Vagina (tissue), 2 donors: Measurements from ENCODE around the gene GFPT1. TPM values are rescaled to one million over a fixed set of nuclear protein-coding genes. Genes with fewer than 3 reads are reported as not detected.
A peak's percentile ranks its signal among the peaks of the same experiment; 100 is the strongest.

ENCODE experiments used
- DNase-seq, 2 donors: peaks; one replicate each; pipeline ENCODE4 v3.0.0-alpha.2; 2017; ENCODE audit errors: extremely low spot score in 2 of 2
- H3K27ac ChIP-seq: fragments of 200-600 bp; sonication (generic); one replicate; pipeline ENCODE4 v1.5.1; 2019
- H3K27me3 ChIP-seq: fragments of 200-600 bp; sonication (generic); one replicate; pipeline ENCODE4 v1.5.1; 2019
- H3K36me3 ChIP-seq, 2 donors: fragments of 200-600 bp; sonication (generic); one replicate each; pipeline ENCODE4 v1.5.1; 2017 to 2019
- H3K4me1 ChIP-seq: fragments of 200-600 bp; sonication (generic); one replicate; pipeline ENCODE4 v1.5.1; 2019
- H3K4me3 ChIP-seq, 2 donors: fragments of 200-600 bp; sonication (generic); 1 replicate in 1 of 2; 2 replicates in 1 of 2; pipeline ENCODE4 v1.5.1; 2016 to 2019
- H3K9me3 ChIP-seq: fragments of 200-600 bp; sonication (generic); one replicate; pipeline ENCODE4 v1.5.1; 2019
- CTCF ChIP-seq, 3 experiments: fragments of 450-650 bp in 2 of 3; fragments of 200-600 bp in 1 of 3; sonication (generic) in 1 of 3; IDR thresholded peaks; one replicate each; pipeline ENCODE4 v1.5.1; 2017 to 2019; ENCODE audit warnings: antibody characterized with exemption in 3 of 3, mild to moderate bottlenecking in 2 of 3, moderate library complexity in 2 of 3
- POLR2A ChIP-seq, 2 donors: fragments of 450-650 bp; IDR thresholded peaks; one replicate each; pipeline ENCODE4 v1.6.1; 2017; ENCODE audit warnings: antibody characterized with exemption in 2 of 2, mild to moderate bottlenecking in 2 of 2, moderate library complexity in 2 of 2
- POLR2AphosphoS5 ChIP-seq, 2 donors: sonication (generic); formaldehyde crosslinking; IDR thresholded peaks; one replicate each; pipeline ENCODE4 v1.9.0; 2017; ENCODE audit warnings: antibody characterized with exemption in 2 of 2, mild to moderate bottlenecking in 2 of 2, low read depth in 1 of 2; ENCODE audit not compliant: insufficient read depth in 1 of 2
- intact Hi-C: fragments of 100-400 bp; cut with DNase I; formaldehyde crosslinking; loops from one replicate; pipeline ENCODE4 v1.15.1; 2023
- total RNA-seq: library from RNA; depleted of rRNA; stranded (reverse); fragments of >200 nt; gene quantifications from one replicate; pipeline ENCODE4 v1.2.3, GENCODE V29; 2016

GFPT1 gene
- total RNA-seq, 1 donor from 2014 or later: 17.9 TPM

GRCh38 chr2:69386360-69386759 lies 667 bp downstream of the GFPT1 start:
- Histone ChIP-seq H3K36me3 (no peaks in the 10 kb centered on the region), H3K9me3 (no peaks in the 10 kb centered on the region), H3K27ac (peak overlapping the region; percentile 93), H3K4me1 (peaks cover 55% of the 10 kb centered on the region), H3K27me3 (no peaks in the 10 kb centered on the region), H3K4me3 (peak overlapping the region; percentile 85 to 99)
- DNase-seq: no peak
- intact Hi-C loops: no loop called here
- TF ChIP-seq POLR2AphosphoS5 (IDR thresholded peaks at IDR 0.05; ENCODE audit: insufficient read depth in 1 of 2, low read depth in 1 of 2): no peak
- TF ChIP-seq CTCF (IDR thresholded peaks at IDR 0.05): no peak
- no peak for TF ChIP-seq POLR2A (IDR thresholded peaks at IDR 0.05)

GRCh38 chr2:69385443-69386151 lies 1.4 kb downstream of the GFPT1 start:
- Histone ChIP-seq H3K9me3 (no peaks in the 10 kb centered on the region), H3K4me1 (peaks cover 63% of the 10 kb centered on the region), H3K27ac (peak overlapping the region; percentile 93), H3K4me3 (peak overlapping the region; percentile 85 to 99), H3K36me3 (no peaks in the 10 kb centered on the region), H3K27me3 (no peaks in the 10 kb centered on the region)
- intact Hi-C loops: no loop called here
- no peak for TF ChIP-seq POLR2AphosphoS5 (IDR thresholded peaks at IDR 0.05; ENCODE audit: insufficient read depth in 1 of 2, low read depth in 1 of 2)
- no peak for TF ChIP-seq POLR2A (IDR thresholded peaks at IDR 0.05)
- TF ChIP-seq CTCF (IDR thresholded peaks at IDR 0.05): no peak
- no peak for DNase-seq

GRCh38 chr2:69384618-69385081 lies 2.4 kb downstream of the GFPT1 start:
- TF ChIP-seq POLR2A (IDR thresholded peaks at IDR 0.05) (no peak), CTCF (IDR thresholded peaks at IDR 0.05) (no peak)
- intact Hi-C loops: no loop called here
- Histone ChIP-seq H3K27me3 (no peaks in the 10 kb centered on the region), H3K9me3 (no peaks in the 10 kb centered on the region), H3K4me3 (no peak overlapping the region), H3K36me3 (no peaks in the 10 kb centered on the region), H3K27ac (peak overlapping the region; percentile 93), H3K4me1 (peaks cover 64% of the 10 kb centered on the region)
- DNase-seq: no peak

GRCh38 chr2:69383176-69383812 lies 3.7 kb downstream of the GFPT1 start:
- intact Hi-C loops: no loop called here
- TF ChIP-seq POLR2AphosphoS5 (IDR thresholded peaks at IDR 0.05; ENCODE audit: insufficient read depth in 1 of 2, low read depth in 1 of 2) (no peak), CTCF (IDR thresholded peaks at IDR 0.05) (no peak), POLR2A (IDR thresholded peaks at IDR 0.05) (no peak)
- H3K36me3 ChIP-seq: no peaks in the 10 kb centered on the region
- no peak for DNase-seq
- peaks cover 64% of the 10 kb centered on the region for H3K4me1 ChIP-seq
- no peaks in the 10 kb centered on the region for H3K27me3 ChIP-seq
- no peak overlapping the region for H3K27ac ChIP-seq
- H3K9me3 ChIP-seq: no peaks in the 10 kb centered on the region
- no peak overlapping the region for H3K4me3 ChIP-seq

GRCh38 chr2:69382547-69382946 lies 4.5 kb downstream of the GFPT1 start:
- no peak for DNase-seq
- peaks cover 59% of the 10 kb centered on the region for H3K4me1 ChIP-seq
- H3K27ac ChIP-seq: no peak overlapping the region
- TF ChIP-seq CTCF (IDR thresholded peaks at IDR 0.05) (no peak), POLR2AphosphoS5 (IDR thresholded peaks at IDR 0.05; ENCODE audit: insufficient read depth in 1 of 2, low read depth in 1 of 2) (no peak), POLR2A (IDR thresholded peaks at IDR 0.05) (no peak)
- H3K27me3 ChIP-seq: no peaks in the 10 kb centered on the region
- no peak overlapping the region for H3K4me3 ChIP-seq
- H3K9me3 ChIP-seq: no peaks in the 10 kb centered on the region
- intact Hi-C loops: no loop called here
- H3K36me3 ChIP-seq: no peaks in the 10 kb centered on the region
